H7 (cell line): ENCODE data around the gene TXNDC16. TPM values are rescaled to one million over a fixed set of nuclear protein-coding genes. Genes with fewer than 3 reads are reported as not detected.
A peak's percentile ranks its signal among the peaks of the same experiment; 100 is the strongest.

Experiments
- DNase-seq: peaks from one replicate; pipeline ENCODE4 v3.0.0; 2012
- H3K27me3 ChIP-seq: 2 replicates; pipeline ENCODE4 v1.6.0; 2011; ENCODE audit warnings: mild to moderate bottlenecking, low read length; ENCODE audit not compliant: control insufficient read depth, insufficient read depth
- H3K36me3 ChIP-seq: replicated peaks from 2 replicates; pipeline ENCODE4 v1.5.1; 2011; ENCODE audit warnings: low read length; ENCODE audit not compliant: control insufficient read depth, insufficient read depth
- H3K4me3 ChIP-seq: 2 replicates; pipeline ENCODE4 v1.5.1; 2011; ENCODE audit warnings: low read depth, mild to moderate bottlenecking, control low read depth, low read length, moderate library complexity; ENCODE audit not compliant: insufficient read depth
- total RNA-seq: library from RNA; depleted of rRNA; stranded (reverse); fragments of >200 nt; shearing (Covaris generic); gene quantifications from 2 replicates; pipeline ENCODE4 v1.2.3, GENCODE V29; 2014

The TXNDC16 gene
- total RNA-seq, 1 experiment from 2014 or later = 8.1 TPM

GRCh38 chr14:52553002-52553670, 831 bp upstream of the TXNDC16 start:
- H3K36me3 ChIP-seq = no peaks in the 10 kb centered on the region
- peak; percentile 56 for DNase-seq

GRCh38 chr14:52551696-52552062, 626 bp downstream of the TXNDC16 start:
- no peak for DNase-seq
- Histone ChIP-seq H3K36me3 (no peaks in the 10 kb centered on the region), H3K27me3 (peaks cover 12% of the 10 kb centered on the region)

More at GRCh38 chr14:52553002-52553670, 831 bp upstream of the TXNDC16 start:
- H3K4me3 ChIP-seq = peak overlapping the region; percentile 72
- peaks cover 12% of the 10 kb centered on the region for H3K27me3 ChIP-seq

GRCh38 chr14:52551205-52551604, 1.1 kb downstream of the TXNDC16 start:
- H3K36me3 ChIP-seq = no peaks in the 10 kb centered on the region
- H3K27me3 ChIP-seq = peaks cover 12% of the 10 kb centered on the region
- H3K4me3 ChIP-seq = peak overlapping the region; percentile 68; the same call in 1 of the 2 replicates
- DNase-seq = no peak

More at GRCh38 chr14:52551696-52552062, 626 bp downstream of the TXNDC16 start:
- peak overlapping the region; percentile 68 for H3K4me3 ChIP-seq

GRCh38 chr14:52550661-52551060, 1.6 kb downstream of the TXNDC16 start:
- Histone ChIP-seq H3K4me3 (no peak overlapping the region), H3K36me3 (no peaks in the 10 kb centered on the region), H3K27me3 (peaks cover 12% of the 10 kb centered on the region)
- DNase-seq = no peak

GRCh38 chr14:52547526-52547925, 4.8 kb downstream of the TXNDC16 start:
- Histone ChIP-seq H3K36me3 (no peaks in the 10 kb centered on the region), H3K27me3 (no peaks in the 10 kb centered on the region), H3K4me3 (no peak overlapping the region)
- DNase-seq = no peak

GRCh38 chr14:52547027-52547426, 5.3 kb downstream of the TXNDC16 start:
- H3K4me3 ChIP-seq = no peak overlapping the region
- no peaks in the 10 kb centered on the region for H3K27me3 ChIP-seq
- no peaks in the 10 kb centered on the region for H3K36me3 ChIP-seq
- no peak for DNase-seq

GRCh38 chr14:52546318-52546670, 6.0 kb downstream of the TXNDC16 start:
- Histone ChIP-seq H3K27me3 (no peaks in the 10 kb centered on the region), H3K4me3 (no peak overlapping the region), H3K36me3 (no peaks in the 10 kb centered on the region)
- no peak for DNase-seq

- no peak for DNase-seq
- H3K4me3 ChIP-seq = no peak overlapping the region
- H3K27me3 ChIP-seq = no peaks in the 10 kb centered on the region
- H3K36me3 ChIP-seq = no peaks in the 10 kb centered on the region
Observed at GRCh38 chr14:52545584-52546317, 6.6 kb downstream of the TXNDC16 start.

- H3K4me3 ChIP-seq = no peak overlapping the region
Observed at GRCh38 chr14:52538623-52539022, 13.7 kb downstream of the TXNDC16 start.

GRCh38 chr14:52536269-52536668, 16.0 kb downstream of the TXNDC16 start:
- H3K27me3 ChIP-seq = no peaks in the 10 kb centered on the region
- H3K4me3 ChIP-seq = no peak overlapping the region
- no peak for DNase-seq
- H3K36me3 ChIP-seq = no peaks in the 10 kb centered on the region; the same call in 1 of the 2 replicates

More at GRCh38 chr14:52538623-52539022, 13.7 kb downstream of the TXNDC16 start:
- Histone ChIP-seq H3K27me3 (no peaks in the 10 kb centered on the region), H3K36me3 (no peaks in the 10 kb centered on the region; the same call in 1 of the 2 replicates)
- no peak for DNase-seq

GRCh38 chr14:52531481-52531880, 20.8 kb downstream of the TXNDC16 start:
- H3K27me3 ChIP-seq = no peaks in the 10 kb centered on the region

GRCh38 chr14:52527052-52527451, 25.3 kb downstream of the TXNDC16 start:
- Histone ChIP-seq H3K4me3 (no peak overlapping the region), H3K36me3 (no peaks in the 10 kb centered on the region), H3K27me3 (no peaks in the 10 kb centered on the region)
- DNase-seq = no peak

More at GRCh38 chr14:52531481-52531880, 20.8 kb downstream of the TXNDC16 start:
- H3K36me3 ChIP-seq = no peaks in the 10 kb centered on the region; the same call in 1 of the 2 replicates
- no peak overlapping the region for H3K4me3 ChIP-seq
- DNase-seq = no peak

GRCh38 chr14:52522581-52523345, 29.5 kb downstream of the TXNDC16 start:
- DNase-seq = no peak
- H3K36me3 ChIP-seq = no peaks in the 10 kb centered on the region
- H3K4me3 ChIP-seq = no peak overlapping the region
- H3K27me3 ChIP-seq = no peaks in the 10 kb centered on the region

- no peak for DNase-seq
- no peaks in the 10 kb centered on the region for H3K36me3 ChIP-seq
- no peaks in the 10 kb centered on the region for H3K27me3 ChIP-seq
- no peak overlapping the region for H3K4me3 ChIP-seq
Observed at GRCh38 chr14:52522033-52522432, 30.3 kb downstream of the TXNDC16 start.
